ENCODE results near the gene RAPGEF1. TPM values are rescaled to one million over a fixed set of nuclear protein-coding genes. Genes with fewer than 3 reads are reported as not detected.

The RAPGEF1 gene
- total and polyA plus RNA-seq, 2 of the 13 experiments (the other 11 are each of a cell fraction or from before 2014, with no cell fraction given) = 21.2 to 38.9 TPM

DNA sequence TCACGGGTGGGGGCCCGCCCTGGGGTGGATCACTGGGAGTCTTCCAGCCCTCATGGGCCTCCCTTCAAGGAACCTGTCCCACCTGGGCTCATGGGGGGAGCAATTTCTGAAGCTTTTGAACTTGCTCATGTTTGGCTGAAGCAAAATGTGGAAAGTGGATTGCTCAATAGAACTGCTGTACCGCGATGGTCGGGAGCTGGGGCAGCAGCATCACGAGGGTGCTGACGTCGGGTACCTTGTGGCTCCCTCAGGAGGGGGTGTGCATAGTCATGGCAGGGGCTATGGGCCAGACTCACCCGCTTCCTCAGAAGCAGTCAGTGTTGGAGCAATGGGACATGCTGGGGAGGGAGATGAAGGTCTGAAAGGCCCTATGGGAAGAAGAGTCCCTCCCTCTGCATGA lies 136.7 kb downstream of the RAPGEF1 start (continued):
- TF ChIP-seq, protein P1, sequence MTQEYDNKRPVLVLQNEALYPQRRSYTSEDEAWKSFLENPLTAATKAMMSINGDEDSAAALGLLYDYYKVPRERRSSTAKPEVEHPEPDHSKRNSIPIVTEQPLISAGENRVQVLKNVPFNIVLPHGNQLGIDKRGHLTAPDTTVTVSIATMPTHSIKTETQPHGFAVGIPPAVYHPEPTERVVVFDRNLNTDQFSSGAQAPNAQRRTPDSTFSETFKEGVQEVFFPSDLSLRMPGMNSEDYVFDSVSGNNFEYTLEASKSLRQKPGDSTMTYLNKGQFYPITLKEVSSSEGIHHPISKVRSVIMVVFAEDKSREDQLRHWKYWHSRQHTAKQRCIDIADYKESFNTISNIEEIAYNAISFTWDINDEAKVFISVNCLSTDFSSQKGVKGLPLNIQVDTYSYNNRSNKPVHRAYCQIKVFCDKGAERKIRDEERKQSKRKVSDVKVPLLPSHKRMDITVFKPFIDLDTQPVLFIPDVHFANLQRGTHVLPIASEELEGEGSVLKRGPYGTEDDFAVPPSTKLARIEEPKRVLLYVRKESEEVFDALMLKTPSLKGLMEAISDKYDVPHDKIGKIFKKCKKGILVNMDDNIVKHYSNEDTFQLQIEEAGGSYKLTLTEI (CRISPR knock-in tag; conservative IDR thresholded peaks at IDR 0.05) = no peak
- TF ChIP-seq ZNF850 (CRISPR knock-in tag; conservative IDR thresholded peaks at IDR 0.05) = no peak
- TF ChIP-seq EHMT2 (IDR thresholded peaks at IDR 0.05; ENCODE audit: borderline replicate concordance, low read depth, low read length) = no peak
- no peak for TF ChIP-seq BCL6 (CRISPR knock-in tag; IDR thresholded peaks at IDR 0.05)
- TF ChIP-seq NFE2L1 (CRISPR knock-in tag; IDR thresholded peaks at IDR 0.05; ENCODE audit: borderline replicate concordance) = no peak
- TF ChIP-seq, protein P2, sequence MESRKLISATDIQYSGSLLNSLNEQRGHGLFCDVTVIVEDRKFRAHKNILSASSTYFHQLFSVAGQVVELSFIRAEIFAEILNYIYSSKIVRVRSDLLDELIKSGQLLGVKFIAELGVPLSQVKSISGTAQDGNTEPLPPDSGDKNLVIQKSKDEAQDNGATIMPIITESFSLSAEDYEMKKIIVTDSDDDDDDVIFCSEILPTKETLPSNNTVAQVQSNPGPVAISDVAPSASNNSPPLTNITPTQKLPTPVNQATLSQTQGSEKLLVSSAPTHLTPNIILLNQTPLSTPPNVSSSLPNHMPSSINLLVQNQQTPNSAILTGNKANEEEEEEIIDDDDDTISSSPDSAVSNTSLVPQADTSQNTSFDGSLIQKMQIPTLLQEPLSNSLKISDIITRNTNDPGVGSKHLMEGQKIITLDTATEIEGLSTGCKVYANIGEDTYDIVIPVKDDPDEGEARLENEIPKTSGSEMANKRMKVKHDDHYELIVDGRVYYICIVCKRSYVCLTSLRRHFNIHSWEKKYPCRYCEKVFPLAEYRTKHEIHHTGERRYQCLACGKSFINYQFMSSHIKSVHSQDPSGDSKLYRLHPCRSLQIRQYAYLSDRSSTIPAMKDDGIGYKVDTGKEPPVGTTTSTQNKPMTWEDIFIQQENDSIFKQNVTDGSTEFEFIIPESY (CRISPR knock-in tag; IDR thresholded peaks at IDR 0.05) = peak; percentile 97
- no peak for TF ChIP-seq ZNF737 (CRISPR knock-in tag; IDR thresholded peaks at IDR 0.05; ENCODE audit: borderline replicate concordance)
- no peak for TF ChIP-seq ZNF674 (CRISPR knock-in tag; IDR thresholded peaks at IDR 0.05; ENCODE audit: low read depth)
- no peak for TF ChIP-seq ELF3 (CRISPR knock-in tag; IDR thresholded peaks at IDR 0.05)
- no peak for TF ChIP-seq ZNF672 (CRISPR knock-in tag; IDR thresholded peaks at IDR 0.05)
- TF ChIP-seq ZNF180 (CRISPR knock-in tag; IDR thresholded peaks at IDR 0.05; ENCODE audit: borderline replicate concordance, low read depth) = no peak
- TF ChIP-seq RBFOX2 (IDR thresholded peaks at IDR 0.05; ENCODE audit: low read depth, low read length) = no peak
- TF ChIP-seq ZNF883 (CRISPR knock-in tag; IDR thresholded peaks at IDR 0.05; ENCODE audit: not compliant biosample characterization) = no peak
- TF ChIP-seq ZNF34 (CRISPR knock-in tag; IDR thresholded peaks at IDR 0.05; ENCODE audit: borderline replicate concordance) = no peak
- no peak for TF ChIP-seq CBFB (CRISPR knock-in tag; IDR thresholded peaks at IDR 0.05)
- TF ChIP-seq, protein P3, sequence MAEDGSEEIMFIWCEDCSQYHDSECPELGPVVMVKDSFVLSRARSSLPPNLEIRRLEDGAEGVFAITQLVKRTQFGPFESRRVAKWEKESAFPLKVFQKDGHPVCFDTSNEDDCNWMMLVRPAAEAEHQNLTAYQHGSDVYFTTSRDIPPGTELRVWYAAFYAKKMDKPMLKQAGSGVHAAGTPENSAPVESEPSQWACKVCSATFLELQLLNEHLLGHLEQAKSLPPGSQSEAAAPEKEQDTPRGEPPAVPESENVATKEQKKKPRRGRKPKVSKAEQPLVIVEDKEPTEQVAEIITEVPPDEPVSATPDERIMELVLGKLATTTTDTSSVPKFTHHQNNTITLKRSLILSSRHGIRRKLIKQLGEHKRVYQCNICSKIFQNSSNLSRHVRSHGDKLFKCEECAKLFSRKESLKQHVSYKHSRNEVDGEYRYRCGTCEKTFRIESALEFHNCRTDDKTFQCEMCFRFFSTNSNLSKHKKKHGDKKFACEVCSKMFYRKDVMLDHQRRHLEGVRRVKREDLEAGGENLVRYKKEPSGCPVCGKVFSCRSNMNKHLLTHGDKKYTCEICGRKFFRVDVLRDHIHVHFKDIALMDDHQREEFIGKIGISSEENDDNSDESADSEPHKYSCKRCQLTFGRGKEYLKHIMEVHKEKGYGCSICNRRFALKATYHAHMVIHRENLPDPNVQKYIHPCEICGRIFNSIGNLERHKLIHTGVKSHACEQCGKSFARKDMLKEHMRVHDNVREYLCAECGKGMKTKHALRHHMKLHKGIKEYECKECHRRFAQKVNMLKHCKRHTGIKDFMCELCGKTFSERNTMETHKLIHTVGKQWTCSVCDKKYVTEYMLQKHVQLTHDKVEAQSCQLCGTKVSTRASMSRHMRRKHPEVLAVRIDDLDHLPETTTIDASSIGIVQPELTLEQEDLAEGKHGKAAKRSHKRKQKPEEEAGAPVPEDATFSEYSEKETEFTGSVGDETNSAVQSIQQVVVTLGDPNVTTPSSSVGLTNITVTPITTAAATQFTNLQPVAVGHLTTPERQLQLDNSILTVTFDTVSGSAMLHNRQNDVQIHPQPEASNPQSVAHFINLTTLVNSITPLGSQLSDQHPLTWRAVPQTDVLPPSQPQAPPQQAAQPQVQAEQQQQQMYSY (CRISPR knock-in tag; IDR thresholded peaks at IDR 0.05) = peak; percentile 94
- TF ChIP-seq POLR2AphosphoS2 (IDR thresholded peaks at IDR 0.05; ENCODE audit: low read depth, low read length) = no peak
- no peak for TF ChIP-seq ZNF556 (CRISPR knock-in tag; IDR thresholded peaks at IDR 0.05; ENCODE audit: borderline replicate concordance)
- no peak for TF ChIP-seq SP4 (CRISPR knock-in tag; IDR thresholded peaks at IDR 0.05)
- TF ChIP-seq FIP1L1 (IDR thresholded peaks at IDR 0.05; ENCODE audit: borderline replicate concordance, insufficient read depth, low read depth, low read length) = no peak
